ENCODE results near the gene APBA2.
"Not testable (repeated sequence)": the region's sequence is repeated elsewhere in the genome, so short reads cannot be mapped to it uniquely, and the experiment has no call there.

The APBA2 gene

GRCh38 chr15:29018995-29019976, 133.5 kb downstream of the APBA2 start:
- Mint-ChIP-seq H3K4me3 (no peak overlapping the region), H3K36me3 (peaks cover 0 to under 1% of the 10 kb centered on the region in 2 donors), H3K27me3 (peaks cover 0 to 13% of the 10 kb centered on the region in 2 donors), H3K4me1 (no peaks in the 10 kb centered on the region), H3K9me3 (peaks cover 0 to 2% of the 10 kb centered on the region in 2 donors), H3K27ac (no peak overlapping the region)
- DNase-seq (no peak), ATAC-seq (replicated peaks) (no peak)

DNA sequence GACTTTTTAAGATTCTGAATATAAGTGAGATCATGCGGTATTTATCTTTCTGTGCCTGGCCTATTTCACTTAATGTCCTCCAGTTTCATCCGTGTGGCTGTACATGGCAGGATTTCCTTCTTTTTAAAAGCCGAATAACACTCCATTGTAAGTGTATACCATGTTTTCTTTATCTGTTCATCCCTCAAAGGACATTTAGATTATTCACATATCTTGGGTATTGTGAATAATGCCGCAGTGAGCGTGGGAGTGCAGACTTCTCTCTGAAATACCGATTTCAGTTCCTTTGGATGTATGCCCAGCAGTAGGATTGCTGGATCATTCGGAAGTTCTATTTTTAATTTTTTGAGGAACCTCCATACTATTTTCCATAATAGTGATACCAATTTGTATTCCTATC, 136.1 kb downstream of the APBA2 start:
- no peak for ATAC-seq (replicated peaks)
- no peak for DNase-seq
- H3K4me1 Mint-ChIP-seq: no peaks in the 10 kb centered on the region
- no peak overlapping the region for H3K27ac Mint-ChIP-seq
- peaks cover 0 to 6% of the 10 kb centered on the region in 2 donors for H3K9me3 Mint-ChIP-seq
- peaks cover 0 to 10% of the 10 kb centered on the region in 2 donors for H3K27me3 Mint-ChIP-seq
- no peak overlapping the region for H3K4me3 Mint-ChIP-seq
- H3K36me3 Mint-ChIP-seq: peaks cover 0 to 2% of the 10 kb centered on the region in 2 donors

- Mint-ChIP-seq H3K9me3 (peaks cover 0 to 6% of the 10 kb centered on the region in 2 donors), H3K4me1 (no peaks in the 10 kb centered on the region), H3K36me3 (peaks cover 0 to 2% of the 10 kb centered on the region in 2 donors), H3K27me3 (peaks cover 0 to 9% of the 10 kb centered on the region in 2 donors), H3K4me3 (no peak overlapping the region), H3K27ac (no peak overlapping the region)
- no peak for DNase-seq
- no peak for ATAC-seq (replicated peaks)
Measured at GRCh38 chr15:29024662-29025061, 138.9 kb downstream of the APBA2 start.

GRCh38 chr15:29025411-29025810, 139.6 kb downstream of the APBA2 start:
- H3K9me3 Mint-ChIP-seq; H3K4me1 Mint-ChIP-seq; H3K27ac Mint-ChIP-seq; H3K36me3 Mint-ChIP-seq; H3K4me3 Mint-ChIP-seq; ATAC-seq (replicated peaks); DNase-seq; H3K27me3 Mint-ChIP-seq: not testable (repeated sequence)

DNA sequence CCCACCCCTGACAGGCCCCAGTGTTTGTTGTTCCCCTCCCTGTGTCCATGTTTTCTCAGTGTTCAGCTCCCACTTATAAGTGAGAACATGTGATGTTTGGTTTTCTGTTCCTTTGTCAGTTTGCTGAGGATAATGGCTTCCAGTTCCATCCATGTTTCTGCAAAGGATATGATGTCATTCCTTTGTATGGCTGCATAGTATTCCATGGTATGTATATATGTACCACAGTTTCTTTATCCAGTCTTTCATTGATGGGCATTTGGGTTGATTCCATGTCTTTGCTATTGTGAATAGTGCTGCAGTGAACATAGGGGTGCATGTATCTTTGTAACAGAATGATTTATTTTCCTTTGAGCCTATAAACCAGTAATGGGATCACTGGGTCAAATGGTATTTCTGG, 142.4 kb downstream of the APBA2 start:
- not testable (repeated sequence) for H3K27ac Mint-ChIP-seq; H3K4me1 Mint-ChIP-seq; DNase-seq; H3K4me3 Mint-ChIP-seq; ATAC-seq (replicated peaks); H3K27me3 Mint-ChIP-seq; H3K36me3 Mint-ChIP-seq
- H3K9me3 Mint-ChIP-seq: peaks cover 8 to 14% of the 10 kb centered on the region in 2 donors

- DNase-seq (no peak), ATAC-seq (replicated peaks) (no peak)
- Mint-ChIP-seq H3K9me3 (peaks cover 8 to 10% of the 10 kb centered on the region in 2 donors), H3K4me3 (no peak overlapping the region), H3K27ac (no peak overlapping the region), H3K27me3 (peaks cover 0 to 1% of the 10 kb centered on the region in 2 donors), H3K4me1 (no peaks in the 10 kb centered on the region), H3K36me3 (no peaks in the 10 kb centered on the region)
Measured at GRCh38 chr15:29029651-29030195, 143.9 kb downstream of the APBA2 start.

- Mint-ChIP-seq H3K9me3 (peaks cover 8 to 10% of the 10 kb centered on the region in 2 donors), H3K36me3 (no peaks in the 10 kb centered on the region), H3K27ac (no peak overlapping the region), H3K4me3 (no peak overlapping the region), H3K4me1 (no peaks in the 10 kb centered on the region), H3K27me3 (no peaks in the 10 kb centered on the region)
- DNase-seq (no peak), ATAC-seq (replicated peaks) (no peak)
Measured at GRCh38 chr15:29031502-29032228, 145.9 kb downstream of the APBA2 start.

- H3K4me3 Mint-ChIP-seq: no peak overlapping the region
- no peak for DNase-seq
- ATAC-seq (replicated peaks): no peak
- peaks cover 8 to 10% of the 10 kb centered on the region in 2 donors for H3K9me3 Mint-ChIP-seq
- no peaks in the 10 kb centered on the region for H3K36me3 Mint-ChIP-seq
- H3K4me1 Mint-ChIP-seq: no peaks in the 10 kb centered on the region
- H3K27ac Mint-ChIP-seq: no peak overlapping the region
- no peaks in the 10 kb centered on the region for H3K27me3 Mint-ChIP-seq
Measured at GRCh38 chr15:29032229-29032625, 146.5 kb downstream of the APBA2 start.

DNA sequence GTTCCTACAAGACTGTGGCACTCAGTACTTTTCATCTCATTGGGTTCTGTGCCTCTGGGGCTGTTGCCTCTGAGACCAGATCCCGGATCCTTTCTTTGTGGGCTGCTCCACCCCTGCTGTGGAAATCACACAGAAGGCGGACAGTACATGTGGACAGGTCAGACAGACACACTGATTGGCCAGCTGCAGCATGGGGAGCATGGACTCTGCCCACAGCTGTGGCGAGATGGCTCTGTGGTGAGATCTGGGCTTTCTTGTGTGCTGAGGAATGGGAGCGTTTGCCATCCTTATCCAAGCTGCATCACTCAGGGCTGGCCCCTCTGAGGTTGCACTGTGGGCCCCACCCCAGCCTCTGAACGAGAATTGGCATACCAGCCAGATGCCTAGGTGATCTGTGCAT, 147.0 kb downstream of the APBA2 start:
- no peaks in the 10 kb centered on the region for H3K27me3 Mint-ChIP-seq
- peaks cover 8 to 10% of the 10 kb centered on the region in 2 donors for H3K9me3 Mint-ChIP-seq
- no peak overlapping the region for H3K27ac Mint-ChIP-seq
- DNase-seq: no peak
- no peaks in the 10 kb centered on the region for H3K4me1 Mint-ChIP-seq
- H3K36me3 Mint-ChIP-seq: no peaks in the 10 kb centered on the region
- ATAC-seq (replicated peaks): no peak
- H3K4me3 Mint-ChIP-seq: no peak overlapping the region

GRCh38 chr15:29034151-29034550, 148.4 kb downstream of the APBA2 start:
- Mint-ChIP-seq H3K36me3 (no peaks in the 10 kb centered on the region), H3K27me3 (no peaks in the 10 kb centered on the region), H3K4me1 (no peaks in the 10 kb centered on the region), H3K4me3 (no peak overlapping the region), H3K27ac (no peak overlapping the region), H3K9me3 (peaks cover 8 to 10% of the 10 kb centered on the region in 2 donors)
- DNase-seq (no peak), ATAC-seq (replicated peaks) (no peak)

DNA sequence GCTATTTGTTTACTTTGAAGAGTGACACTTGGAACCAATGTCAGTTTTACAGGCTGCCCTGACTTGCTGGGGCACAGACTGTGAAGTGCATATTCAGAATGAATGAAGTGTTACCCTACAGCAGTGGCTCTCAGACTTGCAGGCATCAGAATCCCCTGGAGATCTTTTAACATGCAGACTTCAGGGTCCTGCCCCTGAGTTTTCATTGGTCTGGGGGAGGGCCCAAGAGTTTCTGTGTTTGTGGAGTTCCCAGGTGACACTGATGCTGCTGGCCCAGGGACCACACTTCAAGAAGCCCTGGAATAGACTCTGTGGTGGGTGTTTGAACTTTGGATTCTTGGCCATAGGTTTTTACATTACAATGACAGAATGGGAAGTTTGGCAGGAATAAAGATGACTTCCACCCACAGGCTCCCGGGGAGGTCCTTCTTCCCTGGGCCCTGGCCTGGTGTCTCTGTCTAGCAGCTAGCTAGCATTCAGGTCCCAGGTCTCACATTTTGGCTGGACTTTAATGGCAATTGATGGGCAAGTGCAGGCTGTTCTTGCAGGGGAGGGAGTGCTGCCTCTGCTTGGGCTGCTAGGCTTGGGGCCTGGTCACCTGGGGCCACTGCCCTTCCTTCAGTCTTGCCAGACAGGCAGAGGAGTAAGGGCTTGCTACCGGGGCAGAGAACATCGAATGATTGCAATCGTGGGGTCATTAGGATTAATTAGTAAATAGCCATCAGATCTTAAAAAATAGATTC, 149.0 kb downstream of the APBA2 start:
- Mint-ChIP-seq H3K4me1 (no peaks in the 10 kb centered on the region), H3K9me3 (peaks cover 8 to 10% of the 10 kb centered on the region in 2 donors), H3K27me3 (no peaks in the 10 kb centered on the region), H3K27ac (no peak overlapping the region), H3K4me3 (no peak overlapping the region), H3K36me3 (no peaks in the 10 kb centered on the region)
- ATAC-seq (replicated peaks) (no peak), DNase-seq (no peak)

- DNase-seq (no peak), ATAC-seq (replicated peaks) (no peak)
- Mint-ChIP-seq H3K9me3 (peaks cover 8 to 9% of the 10 kb centered on the region in 2 donors), H3K4me3 (no peak overlapping the region), H3K27ac (no peak overlapping the region), H3K36me3 (no peaks in the 10 kb centered on the region), H3K27me3 (no peaks in the 10 kb centered on the region), H3K4me1 (no peaks in the 10 kb centered on the region)
Measured at GRCh38 chr15:29035336-29036285, 149.8 kb downstream of the APBA2 start.

- Mint-ChIP-seq H3K4me1 (no peaks in the 10 kb centered on the region), H3K36me3 (no peaks in the 10 kb centered on the region), H3K9me3 (peaks cover 0 to 2% of the 10 kb centered on the region in 2 donors), H3K4me3 (no peak overlapping the region), H3K27me3 (no peaks in the 10 kb centered on the region), H3K27ac (no peak overlapping the region)
- no peak for ATAC-seq (replicated peaks)
- DNase-seq: no peak
Measured at GRCh38 chr15:29037997-29038705, 152.4 kb downstream of the APBA2 start.

All from stimulated activated naive B cell treated with anti-CD40 and anti-IgM and Interleukin-4, amounts not matched to agents 10 μg/mL and 1 μg/mL and 100 μg/mL, for 72 hours (primary cell).